ENCODE data around the gene NOS1. TPM values are rescaled to one million over a fixed set of nuclear protein-coding genes. Genes with fewer than 3 reads are reported as not detected.

NOS1 gene
- total RNA-seq: not detected in 2 replicates

GRCh38 chr12:117361347-117361751 is at the start of gene NOS1:
Gene NOS1 (minus strand): TSS chr12:117361626. CDS start chr12:117331069, 30,557 bp downstream.

GRCh38 chr12:117190210-117190781 is 171.1 kb downstream of the NOS1 start, which contains the start of gene FBXO21:
Gene FBXO21 (minus strand): TSS chr12:117190470. CDS start chr12:117190456, 14 bp downstream.

Other genes with a start within 250 kb of the NOS1 start
- 73.7 and 102 TPM in 2 replicates for gene FBXO21, start 171.2 kb downstream of the NOS1 start, total RNA-seq

All from placental epithelial cell (primary cell).